Keratinocyte (primary cell): Measurements from ENCODE around the gene NDOR1.

Experiments used
- EZH2 ChIP-seq: IDR thresholded peaks from one replicate; pipeline ENCODE4 v1.6.1; 2012; ENCODE audit warnings: inconsistent platforms, mild to moderate bottlenecking, low read length, moderate library complexity
- TF ChIP-seq, protein P1 (sequence below), 3 experiments: IDR thresholded peaks in 1 of 3; conservative IDR thresholded peaks in 1 of 3; optimal IDR thresholded peaks in 1 of 3; 2 replicates in 2 of 3; 3 replicates in 1 of 3; pipeline versions ENCODE3 to v1.5.1; 2011; ENCODE audit warnings: low read length in 3 of 3, mild to moderate bottlenecking in 3 of 3, moderate library complexity in 2 of 3, control low read depth in 1 of 3, inconsistent platforms in 1 of 3; ENCODE audit not compliant: insufficient read depth in 2 of 3; ENCODE audit errors: extremely low read depth in 1 of 3

DNA sequence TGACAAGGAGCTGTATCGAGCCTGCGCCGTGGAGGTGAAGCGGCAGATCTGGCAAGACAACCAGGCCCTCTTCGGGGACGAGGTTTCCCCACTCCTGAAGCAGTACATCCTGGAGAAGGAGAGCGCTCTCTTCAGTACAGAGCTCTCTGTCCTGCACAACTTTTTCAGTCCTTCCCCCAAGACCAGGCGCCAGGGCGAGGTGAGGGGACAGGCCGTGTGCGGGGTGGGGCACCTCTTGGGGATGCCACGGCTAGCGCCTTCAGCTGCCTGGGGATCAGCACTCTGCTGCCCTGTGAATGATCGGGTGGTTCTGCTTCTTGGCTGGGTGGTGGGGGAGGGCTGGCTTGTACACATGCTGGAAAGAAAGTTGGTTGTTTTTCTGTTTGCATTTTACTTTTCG lies 51.4 kb downstream of the NDOR1 start:
- TF ChIP-seq, protein P1, sequence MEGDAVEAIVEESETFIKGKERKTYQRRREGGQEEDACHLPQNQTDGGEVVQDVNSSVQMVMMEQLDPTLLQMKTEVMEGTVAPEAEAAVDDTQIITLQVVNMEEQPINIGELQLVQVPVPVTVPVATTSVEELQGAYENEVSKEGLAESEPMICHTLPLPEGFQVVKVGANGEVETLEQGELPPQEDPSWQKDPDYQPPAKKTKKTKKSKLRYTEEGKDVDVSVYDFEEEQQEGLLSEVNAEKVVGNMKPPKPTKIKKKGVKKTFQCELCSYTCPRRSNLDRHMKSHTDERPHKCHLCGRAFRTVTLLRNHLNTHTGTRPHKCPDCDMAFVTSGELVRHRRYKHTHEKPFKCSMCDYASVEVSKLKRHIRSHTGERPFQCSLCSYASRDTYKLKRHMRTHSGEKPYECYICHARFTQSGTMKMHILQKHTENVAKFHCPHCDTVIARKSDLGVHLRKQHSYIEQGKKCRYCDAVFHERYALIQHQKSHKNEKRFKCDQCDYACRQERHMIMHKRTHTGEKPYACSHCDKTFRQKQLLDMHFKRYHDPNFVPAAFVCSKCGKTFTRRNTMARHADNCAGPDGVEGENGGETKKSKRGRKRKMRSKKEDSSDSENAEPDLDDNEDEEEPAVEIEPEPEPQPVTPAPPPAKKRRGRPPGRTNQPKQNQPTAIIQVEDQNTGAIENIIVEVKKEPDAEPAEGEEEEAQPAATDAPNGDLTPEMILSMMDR (optimal IDR thresholded peaks at IDR 0.05 in 1 of 3, IDR thresholded peaks at IDR 0.05 in 1 of 3, conservative IDR thresholded peaks at IDR 0.05 in 1 of 3; ENCODE audit: extremely low read depth in 1 of 3, insufficient read depth in 2 of 3, low read length in 3 of 3), result no peak
- TF ChIP-seq EZH2, result no peak
